Natural killer cell (primary cell): ENCODE data around the gene GSE1. TPM values are rescaled to one million over a fixed set of nuclear protein-coding genes. Genes with fewer than 3 reads are reported as not detected.

Experiments used
- ATAC-seq, 3 donors: fragments of 150-1000 bp in 2 of 3; fragments of 200-7000 bp in 1 of 3; cut with Tn5 transposase; 1 replicate in 1 of 3; 2 replicates in 2 of 3; pipeline ENCODE4 v1.10.0; 2021; ENCODE audit warnings: mild to moderate bottlenecking in 2 of 3, moderate library complexity in 2 of 3
- DNase-seq, 2 donors: peaks; one replicate each; pipeline versions ENCODE4 v3.0.0 to v3.0.0-alpha.2; 2013 to 2021; ENCODE audit warnings: mixed read lengths in 1 of 2
- H3K27ac ChIP-seq: one replicate; pipeline ENCODE4 v1.5.1; 2013; ENCODE audit warnings: mild to moderate bottlenecking, low read length
- H3K27me3 ChIP-seq: one replicate; pipeline ENCODE4 v1.6.1; 2013; ENCODE audit warnings: low read length; ENCODE audit not compliant: control insufficient read depth, insufficient read depth
- H3K36me3 ChIP-seq: one replicate; pipeline ENCODE4 v1.6.1; 2013; ENCODE audit warnings: low read length; ENCODE audit not compliant: control insufficient read depth, insufficient read depth
- H3K4me1 ChIP-seq: one replicate; pipeline ENCODE4 v1.6.1; 2013; ENCODE audit warnings: low read length; ENCODE audit not compliant: control insufficient read depth, insufficient read depth
- H3K4me3 ChIP-seq: one replicate; pipeline ENCODE4 v1.5.1; 2013; ENCODE audit warnings: low read length
- H3K9me3 ChIP-seq: one replicate; pipeline ENCODE4 v1.6.1; 2013; ENCODE audit warnings: low read length; ENCODE audit not compliant: control insufficient read depth, insufficient read depth
- H3K27ac Mint-ChIP-seq, 2 donors: one replicate each; pipeline ENCODE4 v1.8.0; 2022; ENCODE audit warnings: mild to moderate bottlenecking in 2 of 2, mixed read lengths in 2 of 2, moderate library complexity in 1 of 2
- H3K27me3 Mint-ChIP-seq, 2 donors: one replicate each; pipeline ENCODE4 v1.8.0; 2022; ENCODE audit warnings: low read depth in 2 of 2, mixed read lengths in 2 of 2
- H3K36me3 Mint-ChIP-seq: one replicate; pipeline ENCODE4 v1.8.0; 2022; ENCODE audit warnings: mixed read lengths
- H3K4me1 Mint-ChIP-seq, 2 donors: one replicate each; pipeline ENCODE4 v1.8.0; 2022; ENCODE audit warnings: mixed read lengths in 2 of 2
- H3K4me3 Mint-ChIP-seq: one replicate; pipeline ENCODE4 v1.8.0; 2022; ENCODE audit warnings: mild to moderate bottlenecking, moderate library complexity, mixed read lengths
- H3K9me3 Mint-ChIP-seq, 2 donors: one replicate each; pipeline ENCODE4 v1.8.0; 2022; ENCODE audit warnings: mixed read lengths in 2 of 2
- WGBS: methylation state at CpG from one replicate; pipeline ENCODE4 v1.1.7; 2013; ENCODE audit warnings: missing lambda C conversion rate; ENCODE audit not compliant: insufficient coverage; 5-methylcytosine and 5-hydroxymethylcytosine counted together
- intact Hi-C: fragments of 100-400 bp; cut with micrococcal nuclease; formaldehyde crosslinking; loops from one replicate; pipeline ENCODE4 v1.14.2; 2022
- total RNA-seq, 4 donors: library from RNA; stranded (reverse); fragments of 120-200 nt in 1 of 4; gene quantifications; one replicate each; pipeline versions ENCODE4 v1.2.3 to v1.2.4, GENCODE V29; 2013 to 2022
- TF ChIP-seq, protein P1 (sequence below): fragments of 200-600 bp; IDR thresholded peaks from one replicate; pipeline ENCODE4 v1.8.0; 2022; ENCODE audit warnings: antibody characterized with exemption

GSE1 gene
- total RNA-seq, 3 donors from 2014 or later (not counting 1 experiment from before 2014, with no cell fraction given) = 232 to 277 (median 233) TPM

DNA sequence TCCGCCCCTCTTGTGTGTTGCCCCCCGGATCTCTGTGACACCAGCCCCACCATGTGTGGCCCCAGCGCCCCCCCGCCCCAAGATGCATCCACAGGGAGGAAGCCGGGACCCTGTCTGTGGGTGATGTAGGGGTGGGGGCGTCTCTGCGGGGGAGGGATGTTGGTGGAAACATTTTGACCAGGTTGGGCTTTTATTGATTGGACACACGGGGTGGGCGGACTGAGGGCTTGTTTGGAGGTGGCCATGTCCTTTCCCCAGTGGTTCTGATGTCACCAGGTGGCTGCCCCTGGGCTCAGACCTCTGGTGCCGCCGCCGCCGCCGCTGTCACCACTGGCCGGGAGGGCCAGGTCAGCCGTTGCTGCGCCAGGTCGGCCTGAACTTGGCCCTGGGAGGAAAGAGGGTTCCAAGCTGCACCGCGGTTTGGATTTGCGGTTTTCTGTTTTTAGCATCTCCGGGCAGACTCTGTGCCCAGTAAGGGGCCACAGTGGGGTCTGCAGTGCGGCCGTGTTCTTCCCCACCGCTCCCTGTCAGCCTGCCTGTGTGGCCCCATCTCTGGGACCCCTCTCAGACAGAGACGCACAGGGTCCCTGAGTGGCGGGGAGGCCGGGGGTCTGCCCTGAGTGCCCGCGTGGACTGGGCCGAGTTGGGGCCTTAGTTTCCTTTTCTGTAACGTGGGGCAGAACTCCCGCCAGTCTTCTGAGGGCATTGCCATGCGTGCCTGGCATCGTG, 19.8 kb downstream of the GSE1 start:
- no peak overlapping the region for H3K4me3 ChIP-seq
- peaks cover 58% of the 10 kb centered on the region for H3K4me1 ChIP-seq
- intact Hi-C loops = no loop called here
- no peak overlapping the region for H3K27ac ChIP-seq
- H3K36me3 ChIP-seq = peaks cover 22% of the 10 kb centered on the region
- Mint-ChIP-seq H3K4me3 (no peak overlapping the region), H3K9me3 (no peaks in the 10 kb centered on the region), H3K27ac (peak overlapping the region in 1 of 2 donors; percentile 33), H3K27me3 (no peaks in the 10 kb centered on the region), H3K36me3 (no peaks in the 10 kb centered on the region), H3K4me1 (peaks cover 25 to 56% of the 10 kb centered on the region in 2 donors)
- TF ChIP-seq, protein P1, sequence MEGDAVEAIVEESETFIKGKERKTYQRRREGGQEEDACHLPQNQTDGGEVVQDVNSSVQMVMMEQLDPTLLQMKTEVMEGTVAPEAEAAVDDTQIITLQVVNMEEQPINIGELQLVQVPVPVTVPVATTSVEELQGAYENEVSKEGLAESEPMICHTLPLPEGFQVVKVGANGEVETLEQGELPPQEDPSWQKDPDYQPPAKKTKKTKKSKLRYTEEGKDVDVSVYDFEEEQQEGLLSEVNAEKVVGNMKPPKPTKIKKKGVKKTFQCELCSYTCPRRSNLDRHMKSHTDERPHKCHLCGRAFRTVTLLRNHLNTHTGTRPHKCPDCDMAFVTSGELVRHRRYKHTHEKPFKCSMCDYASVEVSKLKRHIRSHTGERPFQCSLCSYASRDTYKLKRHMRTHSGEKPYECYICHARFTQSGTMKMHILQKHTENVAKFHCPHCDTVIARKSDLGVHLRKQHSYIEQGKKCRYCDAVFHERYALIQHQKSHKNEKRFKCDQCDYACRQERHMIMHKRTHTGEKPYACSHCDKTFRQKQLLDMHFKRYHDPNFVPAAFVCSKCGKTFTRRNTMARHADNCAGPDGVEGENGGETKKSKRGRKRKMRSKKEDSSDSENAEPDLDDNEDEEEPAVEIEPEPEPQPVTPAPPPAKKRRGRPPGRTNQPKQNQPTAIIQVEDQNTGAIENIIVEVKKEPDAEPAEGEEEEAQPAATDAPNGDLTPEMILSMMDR = no peak
- WGBS = 87% methylated on average over 35 of the region's 35 CpGs
- peaks cover 13% of the 10 kb centered on the region for H3K9me3 ChIP-seq
- DNase-seq (no peak), ATAC-seq (no peak)
- H3K27me3 ChIP-seq = no peaks in the 10 kb centered on the region

DNA sequence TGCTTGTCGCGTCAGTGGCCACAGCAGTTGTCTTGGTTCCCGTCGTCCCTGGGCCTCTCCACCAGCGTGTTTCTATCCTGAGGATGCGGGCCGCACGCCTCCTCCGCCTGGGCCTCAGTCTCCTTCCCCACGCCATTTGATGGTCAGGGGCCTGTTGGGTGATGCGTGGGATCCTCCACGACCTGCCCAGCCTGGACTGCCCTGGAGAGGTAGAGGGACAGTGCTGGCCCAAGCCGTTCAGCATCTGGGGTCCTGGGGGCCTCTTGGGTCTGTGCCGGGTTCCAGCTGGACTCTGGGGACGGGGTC, 20.3 kb downstream of the GSE1 start:
- intact Hi-C loops = no loop called here
- peaks cover 13% of the 10 kb centered on the region for H3K9me3 ChIP-seq
- H3K4me3 ChIP-seq = no peak overlapping the region
- TF ChIP-seq, protein P1 = no peak
- WGBS = 94% methylated on average over 15 of the region's 15 CpGs
- Mint-ChIP-seq H3K4me1 (peaks cover 24 to 56% of the 10 kb centered on the region in 2 donors), H3K27ac (peak overlapping the region in 1 of 2 donors; percentile 20), H3K36me3 (no peaks in the 10 kb centered on the region), H3K4me3 (no peak overlapping the region), H3K27me3 (no peaks in the 10 kb centered on the region), H3K9me3 (no peaks in the 10 kb centered on the region)
- DNase-seq (no peak), ATAC-seq (no peak)
- H3K27me3 ChIP-seq = no peaks in the 10 kb centered on the region
- H3K36me3 ChIP-seq = peaks cover 24% of the 10 kb centered on the region
- peaks cover 53% of the 10 kb centered on the region for H3K4me1 ChIP-seq
- no peak overlapping the region for H3K27ac ChIP-seq

DNA sequence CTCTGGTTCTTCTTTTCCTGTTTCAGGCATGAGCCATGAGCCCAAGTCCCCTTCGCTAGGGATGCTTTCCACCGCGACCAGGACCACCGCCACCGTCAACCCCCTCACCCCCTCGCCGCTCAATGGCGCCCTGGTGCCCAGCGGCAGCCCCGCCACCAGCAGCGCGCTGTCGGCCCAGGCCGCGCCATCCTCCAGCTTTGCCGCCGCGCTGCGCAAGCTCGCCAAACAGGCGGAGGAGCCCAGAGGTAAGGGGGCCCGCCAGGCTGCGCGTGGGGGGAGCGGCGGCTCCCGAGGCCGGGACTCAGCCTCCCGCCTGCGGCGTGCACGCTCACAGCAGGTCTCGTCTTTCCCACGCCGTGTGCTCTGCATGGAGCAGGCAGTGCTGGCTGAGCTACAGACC, 20.8 kb downstream of the GSE1 start:
- Histone ChIP-seq H3K4me1 (peaks cover 48% of the 10 kb centered on the region), H3K27me3 (no peaks in the 10 kb centered on the region), H3K27ac (no peak overlapping the region), H3K4me3 (no peak overlapping the region), H3K9me3 (peaks cover 13% of the 10 kb centered on the region), H3K36me3 (peaks cover 20% of the 10 kb centered on the region)
- no peaks in the 10 kb centered on the region for H3K27me3 Mint-ChIP-seq
- TF ChIP-seq, protein P1 = no peak
- no peak overlapping the region for H3K4me3 Mint-ChIP-seq
- no peak for DNase-seq
- H3K4me1 Mint-ChIP-seq = peaks cover 19 to 52% of the 10 kb centered on the region in 2 donors
- no peaks in the 10 kb centered on the region for H3K36me3 Mint-ChIP-seq
- no peak for ATAC-seq
- peak overlapping the region in 1 of 2 donors; percentile 20 for H3K27ac Mint-ChIP-seq
- H3K9me3 Mint-ChIP-seq = no peaks in the 10 kb centered on the region
- intact Hi-C loops = no loop called here
- WGBS = 96% methylated on average over 35 of the region's 35 CpGs
